B cell (primary cell): Measurements from ENCODE around the gene MID1IP1. TPM values are rescaled to one million over a fixed set of nuclear protein-coding genes. Genes with fewer than 3 reads are reported as not detected.
A peak's percentile ranks its signal among the peaks of the same experiment; 100 is the strongest.

Source experiments
- ATAC-seq: fragments of 200-7000 bp; cut with Tn5 transposase; one replicate; pipeline ENCODE4 v1.10.0; 2021; ENCODE audit warnings: low read depth, mild to moderate bottlenecking, moderate number of reproducible peaks, moderate library complexity
- CTCF ChIA-PET: fragments of 350-600 bp; sonication (Branson Sonifier 250); formaldehyde crosslinking; loops from one replicate; lab custom pipeline; 2021; ENCODE audit warnings: antibody characterized with exemption, inconsistent platforms; lab: Charles Lee
- POLR2A ChIA-PET: fragments of 350-600 bp; sonication (Branson Sonifier 250); formaldehyde crosslinking; loops from one replicate; lab custom pipeline; 2021; ENCODE audit warnings: antibody characterized with exemption; lab: Charles Lee
- DNase-seq: peaks from one replicate; pipeline ENCODE4 v3.0.0; 2013
- H2AFZ ChIP-seq: 2 replicates; pipeline ENCODE4 v1.6.1; 2012; ENCODE audit warnings: mild to moderate bottlenecking, low read depth, low read length; ENCODE audit not compliant: insufficient read depth, poor library complexity, severe bottlenecking
- H3K27ac ChIP-seq, 2 donors: 1 replicate in 1 of 2; 2 replicates in 1 of 2; pipeline ENCODE4 v1.5.1; 2012 to 2013; ENCODE audit warnings: low read length in 2 of 2, mild to moderate bottlenecking in 2 of 2, moderate library complexity in 1 of 2
- H3K27me3 ChIP-seq, 4 experiments: fragments of 200-600 bp in 1 of 4; sonication (generic) in 1 of 4; replicated peaks in 1 of 4; 1 replicate in 2 of 4; 2 replicates in 2 of 4; pipeline versions ENCODE4 v1.6.1 to v1.7.0; 2013 to 2016; ENCODE audit warnings: low read length in 3 of 4, mild to moderate bottlenecking in 2 of 4, mixed read lengths in 1 of 4, moderate library complexity in 1 of 4; ENCODE audit not compliant: insufficient read depth in 4 of 4, control insufficient read depth in 3 of 4; ENCODE audit errors: control extremely low read depth in 1 of 4
- H3K36me3 ChIP-seq, 2 experiments: replicated peaks in 1 of 2; 1 replicate in 1 of 2; 2 replicates in 1 of 2; pipeline versions ENCODE4 v1.6.1 to v1.7.1; 2013; ENCODE audit warnings: low read length in 1 of 2; ENCODE audit not compliant: insufficient read depth in 2 of 2, control insufficient read depth in 1 of 2; ENCODE audit errors: control extremely low read depth in 1 of 2, extremely low read depth in 1 of 2
- H3K4me1 ChIP-seq, 2 donors: fragments of 200-600 bp in 1 of 2; sonication (generic) in 1 of 2; 1 replicate in 1 of 2; 2 replicates in 1 of 2; pipeline versions ENCODE4 v1.5.1 to v1.6.1; 2013 to 2017; ENCODE audit warnings: low read length in 2 of 2; ENCODE audit not compliant: control insufficient read depth in 2 of 2, insufficient read depth in 2 of 2
- H3K4me2 ChIP-seq: replicated peaks from 2 replicates; pipeline ENCODE3; 2012; ENCODE audit warnings: mild to moderate bottlenecking, low read depth, low read length; ENCODE audit not compliant: poor library complexity, severe bottlenecking
- H3K4me3 ChIP-seq, 5 experiments: fragments of 200-600 bp in 1 of 5; sonication (generic) in 1 of 5; 1 replicate in 3 of 5; 2 replicates in 2 of 5; pipeline versions ENCODE4 v1.5.1 to v1.7.0; 2011 to 2016; ENCODE audit warnings: low read length in 4 of 5, mild to moderate bottlenecking in 4 of 5, low read depth in 2 of 5, control low read depth in 1 of 5, moderate library complexity in 1 of 5; ENCODE audit not compliant: insufficient read depth in 1 of 5; ENCODE audit errors: control extremely low read depth in 1 of 5, extremely low read depth in 1 of 5
- H3K79me2 ChIP-seq: fragments of 200-600 bp; sonication (generic); one replicate; pipeline ENCODE4 v1.6.0; 2016; ENCODE audit warnings: low read length; ENCODE audit not compliant: control insufficient read depth, insufficient read depth
- H3K9ac ChIP-seq: fragments of 200-600 bp; sonication (generic); 2 replicates; pipeline ENCODE4 v1.6.1; 2017; ENCODE audit warnings: mild to moderate bottlenecking, low read length, moderate library complexity
- H3K9me3 ChIP-seq, 3 donors: one replicate each; pipeline versions ENCODE4 v1.6.1 to v1.7.1; 2013; ENCODE audit warnings: low read length in 2 of 3; ENCODE audit not compliant: control insufficient read depth in 2 of 3, insufficient read depth in 1 of 3; ENCODE audit errors: control extremely low read depth in 1 of 3
- H4K20me1 ChIP-seq: 2 replicates; pipeline ENCODE4 v1.6.0; 2012; ENCODE audit warnings: mild to moderate bottlenecking, low read length; ENCODE audit not compliant: insufficient read depth, control insufficient read depth, poor library complexity, severe bottlenecking
- H3K27ac Mint-ChIP-seq: one replicate; pipeline ENCODE4 v1.8.0; 2021; ENCODE audit warnings: mixed read lengths
- H3K27me3 Mint-ChIP-seq: one replicate; pipeline ENCODE4 v1.8.0; 2021; ENCODE audit warnings: mixed read lengths
- H3K4me1 Mint-ChIP-seq: one replicate; pipeline ENCODE4 v1.8.0; 2021; ENCODE audit warnings: mixed read lengths
- H3K4me3 Mint-ChIP-seq: one replicate; pipeline ENCODE4 v1.8.0; 2021; ENCODE audit warnings: mixed read lengths
- H3K9me3 Mint-ChIP-seq: one replicate; pipeline ENCODE4 v1.8.0; 2022; ENCODE audit warnings: mixed read lengths; ENCODE audit not compliant: insufficient read depth
- EZH2 ChIP-seq: IDR thresholded peaks from 2 replicates; pipeline ENCODE4 v1.6.1; 2012; ENCODE audit warnings: borderline replicate concordance, low read depth, mild to moderate bottlenecking, moderate library complexity, low read length; ENCODE audit not compliant: insufficient read depth, poor library complexity, severe bottlenecking
- WGBS: methylation state at CpG from one replicate; pipeline ENCODE4 v1.1.5; 2013; ENCODE audit warnings: missing lambda C conversion rate; ENCODE audit not compliant: insufficient coverage; 5-methylcytosine and 5-hydroxymethylcytosine counted together
- intact Hi-C: fragments of 100-400 bp; cut with micrococcal nuclease; formaldehyde crosslinking; loops from one replicate; pipeline ENCODE4 v1.10.0; 2022
- polyA plus RNA-seq: library from polyadenylated mRNA; depleted of rRNA; stranded (reverse); fragments of >200 nt; gene quantifications from 2 replicates; pipeline ENCODE4 v1.2.3, GENCODE V29; 2012
- total RNA-seq, 2 donors: library from RNA; stranded (reverse); fragments of 120-200 nt in 1 of 2; gene quantifications; 1 replicate in 1 of 2; 2 replicates in 1 of 2; pipeline versions ENCODE4 v1.2.3 to v1.2.4, GENCODE V29; 2013 to 2022
- TF ChIP-seq, protein P1 (sequence below): fragments of 200-600 bp; IDR thresholded peaks from one replicate; pipeline ENCODE4 v1.8.0; 2022; ENCODE audit warnings: antibody characterized with exemption, mild to moderate bottlenecking

The MID1IP1 gene
- total and polyA plus RNA-seq, 2 donors (not counting 1 experiment from before 2014, with no cell fraction given) = 28.2 to 46.2 TPM

GRCh38 chrX:38817004-38817703, 15.9 kb downstream of the MID1IP1 start:
- ATAC-seq (no peak), DNase-seq (no peak)
- Histone ChIP-seq H2AFZ (peak overlapping the region; percentile 48), H4K20me1 (no peaks in the 10 kb centered on the region), H3K79me2 (no peaks in the 10 kb centered on the region), H3K27ac (no peak overlapping the region), H3K36me3 (no peaks in the 10 kb centered on the region), H3K4me1 (peaks cover 11 to 12% of the 10 kb centered on the region in 2 donors), H3K4me2 (no peak overlapping the region), H3K27me3 (no peaks in the 10 kb centered on the region), H3K4me3 (no peak overlapping the region), H3K9me3 (no peaks in the 10 kb centered on the region), H3K9ac (no peak overlapping the region)
- no CpG with 5 or more reads among the region's 2 CpGs for WGBS
- intact Hi-C loops = no loop called here
- no peak overlapping the region for H3K4me3 Mint-ChIP-seq
- no peak for TF ChIP-seq EZH2
- TF ChIP-seq, protein P1, sequence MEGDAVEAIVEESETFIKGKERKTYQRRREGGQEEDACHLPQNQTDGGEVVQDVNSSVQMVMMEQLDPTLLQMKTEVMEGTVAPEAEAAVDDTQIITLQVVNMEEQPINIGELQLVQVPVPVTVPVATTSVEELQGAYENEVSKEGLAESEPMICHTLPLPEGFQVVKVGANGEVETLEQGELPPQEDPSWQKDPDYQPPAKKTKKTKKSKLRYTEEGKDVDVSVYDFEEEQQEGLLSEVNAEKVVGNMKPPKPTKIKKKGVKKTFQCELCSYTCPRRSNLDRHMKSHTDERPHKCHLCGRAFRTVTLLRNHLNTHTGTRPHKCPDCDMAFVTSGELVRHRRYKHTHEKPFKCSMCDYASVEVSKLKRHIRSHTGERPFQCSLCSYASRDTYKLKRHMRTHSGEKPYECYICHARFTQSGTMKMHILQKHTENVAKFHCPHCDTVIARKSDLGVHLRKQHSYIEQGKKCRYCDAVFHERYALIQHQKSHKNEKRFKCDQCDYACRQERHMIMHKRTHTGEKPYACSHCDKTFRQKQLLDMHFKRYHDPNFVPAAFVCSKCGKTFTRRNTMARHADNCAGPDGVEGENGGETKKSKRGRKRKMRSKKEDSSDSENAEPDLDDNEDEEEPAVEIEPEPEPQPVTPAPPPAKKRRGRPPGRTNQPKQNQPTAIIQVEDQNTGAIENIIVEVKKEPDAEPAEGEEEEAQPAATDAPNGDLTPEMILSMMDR = no peak
- no peaks in the 10 kb centered on the region for H3K27me3 Mint-ChIP-seq
- H3K9me3 Mint-ChIP-seq = no peaks in the 10 kb centered on the region
- H3K4me1 Mint-ChIP-seq = peaks cover 3% of the 10 kb centered on the region
- no peak overlapping the region for H3K27ac Mint-ChIP-seq
- ChIA-PET CTCF (no interaction called here), POLR2A (no interaction called here)

DNA sequence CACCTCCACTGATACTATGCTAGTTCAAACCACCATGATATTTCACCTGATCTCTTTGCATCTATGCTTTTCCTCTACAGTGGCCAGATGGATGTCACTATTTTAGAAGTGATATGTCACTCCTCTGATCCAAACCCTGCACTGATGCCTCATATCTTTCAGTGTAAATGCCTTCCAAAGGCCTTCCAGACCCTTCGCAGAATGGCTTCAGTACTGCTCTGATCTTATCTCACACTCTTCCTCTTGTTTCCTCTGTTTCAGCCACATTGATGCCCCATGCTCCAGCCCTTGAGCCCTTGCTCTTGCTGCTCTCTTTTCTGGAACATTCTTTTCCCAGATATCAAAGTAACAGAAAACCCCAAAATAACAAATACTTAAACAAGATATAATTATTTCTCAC, 17.9 kb downstream of the MID1IP1 start:
- ATAC-seq (no peak), DNase-seq (no peak)
- ChIA-PET CTCF (no interaction called here), POLR2A (no interaction called here)
- intact Hi-C loops = no loop called here
- H3K4me2 ChIP-seq = no peak overlapping the region
- 100% methylated on average over 1 of the region's 1 CpG for WGBS
- TF ChIP-seq, protein P1 = no peak
- no peak for TF ChIP-seq EZH2
- Mint-ChIP-seq H3K4me3 (no peak overlapping the region), H3K27me3 (no peaks in the 10 kb centered on the region), H3K4me1 (peaks cover 3% of the 10 kb centered on the region), H3K9me3 (no peaks in the 10 kb centered on the region), H3K27ac (no peak overlapping the region)
- H2AFZ ChIP-seq = no peak overlapping the region
- no peaks in the 10 kb centered on the region for H3K27me3 ChIP-seq
- no peak overlapping the region for H3K4me3 ChIP-seq
- H4K20me1 ChIP-seq = no peaks in the 10 kb centered on the region
- no peak overlapping the region for H3K9ac ChIP-seq
- H3K4me1 ChIP-seq = peaks cover 11 to 12% of the 10 kb centered on the region in 2 donors
- H3K9me3 ChIP-seq = no peaks in the 10 kb centered on the region
- H3K27ac ChIP-seq = no peak overlapping the region
- no peaks in the 10 kb centered on the region for H3K36me3 ChIP-seq
- no peaks in the 10 kb centered on the region for H3K79me2 ChIP-seq
